ENCODE results near the gene PPM1D.

PPM1D gene

DNA sequence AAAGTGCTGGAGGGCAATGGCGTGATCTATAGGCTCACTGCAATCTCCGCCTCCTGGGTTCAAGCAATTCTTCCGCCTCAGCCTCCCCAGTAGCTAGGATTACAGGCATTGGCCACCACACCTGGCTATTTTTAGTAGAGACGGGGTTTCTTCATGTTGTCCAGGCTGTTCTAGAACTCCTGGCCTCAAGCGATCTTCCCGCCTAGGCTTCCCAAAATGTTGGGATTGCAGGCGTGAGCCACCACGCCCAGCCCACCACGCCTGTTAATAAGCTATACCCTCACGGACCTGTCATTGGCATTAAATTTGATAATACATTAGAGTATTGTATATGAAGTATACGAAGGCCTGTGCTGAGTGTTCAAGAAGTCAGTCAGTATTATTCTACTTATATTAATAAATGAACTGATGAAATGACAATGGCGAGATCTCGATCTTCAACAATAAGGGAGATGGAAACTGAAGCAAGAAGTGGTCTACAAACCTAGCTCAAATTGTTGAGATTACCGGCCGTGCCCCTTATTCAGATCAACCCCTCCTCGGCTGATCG lies 76.8 kb downstream of the PPM1D start:
- no peak for DNase-seq

DNA sequence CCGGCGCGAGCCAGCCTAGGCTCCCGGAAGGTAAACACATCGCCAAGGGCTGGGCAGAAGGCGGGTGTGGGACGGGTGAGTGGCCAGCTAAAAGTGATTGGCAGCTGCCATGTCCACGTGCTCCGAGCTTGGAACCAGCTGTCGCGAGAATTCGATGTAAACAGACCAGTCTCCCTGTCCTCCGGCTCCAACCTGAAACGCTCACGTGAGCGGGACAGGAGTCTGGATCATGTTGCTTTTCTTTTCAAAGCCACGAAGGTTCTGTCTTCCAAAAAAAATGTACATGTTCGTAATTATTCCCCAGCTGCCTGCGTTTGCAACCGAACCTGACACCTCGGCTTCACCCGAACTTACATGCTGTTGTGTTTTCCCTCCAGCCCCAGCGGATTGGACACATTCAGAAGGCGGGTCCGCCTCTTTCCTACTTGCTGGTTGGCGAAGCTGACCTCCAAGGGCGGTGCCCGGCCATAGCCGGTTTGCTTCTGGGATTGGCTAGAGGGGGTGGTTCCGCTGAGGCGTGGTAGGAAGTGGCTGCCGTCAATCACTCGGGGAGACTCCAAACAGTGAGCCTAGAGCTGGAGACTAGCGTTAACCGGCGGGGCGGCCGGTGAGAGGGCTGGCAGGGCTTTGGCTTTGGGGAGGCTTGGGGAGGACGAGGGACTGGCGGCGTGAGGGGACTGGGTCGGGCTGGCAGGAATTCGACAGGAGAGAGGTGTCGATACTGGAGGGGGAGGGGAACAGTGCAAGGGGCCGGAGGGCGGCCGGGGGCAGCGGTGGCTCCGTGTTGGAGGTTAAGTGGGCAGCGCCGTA lies 77.5 kb downstream of the PPM1D start, which contains the start of gene BCAS3:
Gene BCAS3, plus strand, starts transcription at position 544 of the 810 bp plus-strand sequence.
- DNase-seq = peak; percentile 100

DNA sequence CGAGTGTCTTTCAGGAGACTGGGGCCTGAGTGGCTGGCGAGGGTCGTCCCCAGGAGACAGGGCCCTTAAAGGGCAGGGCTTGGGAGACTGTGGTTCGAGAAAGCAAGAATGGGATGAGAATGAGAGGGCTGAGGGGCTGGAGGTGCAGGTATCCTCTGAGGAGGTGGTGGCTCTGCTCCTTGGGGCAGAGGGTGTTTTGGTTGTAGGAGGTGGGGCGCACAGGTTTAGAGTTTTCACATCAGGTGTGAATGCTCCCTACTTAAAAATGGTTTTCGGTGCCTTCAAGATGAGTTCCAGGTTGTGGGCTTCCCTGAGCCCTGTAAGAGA lies 78.1 kb downstream of the PPM1D start:
- peak; percentile 45 for DNase-seq

DNA sequence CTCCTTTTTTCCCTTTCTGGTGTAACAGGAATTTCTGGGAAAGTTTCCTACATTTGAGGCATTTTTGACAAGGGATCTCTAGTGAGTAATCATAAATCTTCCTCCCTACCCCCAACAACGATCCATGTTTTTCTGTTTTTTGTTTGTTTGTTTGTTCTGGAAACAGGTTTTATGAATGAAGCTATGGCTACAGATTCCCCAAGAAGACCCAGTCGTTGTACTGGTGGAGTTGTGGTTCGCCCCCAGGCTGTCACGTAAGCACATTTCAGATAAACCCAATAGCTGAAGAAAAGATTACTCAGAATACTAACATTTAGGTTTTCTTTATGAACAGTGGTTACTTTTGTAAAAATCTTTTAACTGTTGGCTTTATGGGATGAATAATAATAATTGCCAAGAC lies 79.3 kb downstream of the PPM1D start:
- no peak for DNase-seq

DNA sequence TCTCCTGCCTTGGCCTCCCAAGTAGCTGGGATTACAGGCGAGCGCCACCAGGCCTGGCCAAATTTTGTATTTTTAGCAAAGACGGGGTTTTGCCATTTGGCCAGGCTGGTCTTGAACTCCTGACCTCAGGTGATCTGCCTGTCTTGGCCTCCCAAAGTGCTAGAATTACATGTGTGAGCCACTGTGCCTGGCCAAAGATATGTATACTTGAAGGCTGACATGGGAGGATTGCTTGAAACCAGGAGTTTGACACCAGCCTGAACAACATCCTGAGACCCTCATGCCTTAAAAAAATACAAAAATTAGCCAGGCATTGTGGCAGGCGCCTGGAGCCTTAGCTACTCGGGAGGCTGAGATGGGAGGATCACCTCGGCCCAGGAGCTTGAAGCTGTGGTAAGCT lies 80.8 kb downstream of the PPM1D start:
- no peak for DNase-seq

DNA sequence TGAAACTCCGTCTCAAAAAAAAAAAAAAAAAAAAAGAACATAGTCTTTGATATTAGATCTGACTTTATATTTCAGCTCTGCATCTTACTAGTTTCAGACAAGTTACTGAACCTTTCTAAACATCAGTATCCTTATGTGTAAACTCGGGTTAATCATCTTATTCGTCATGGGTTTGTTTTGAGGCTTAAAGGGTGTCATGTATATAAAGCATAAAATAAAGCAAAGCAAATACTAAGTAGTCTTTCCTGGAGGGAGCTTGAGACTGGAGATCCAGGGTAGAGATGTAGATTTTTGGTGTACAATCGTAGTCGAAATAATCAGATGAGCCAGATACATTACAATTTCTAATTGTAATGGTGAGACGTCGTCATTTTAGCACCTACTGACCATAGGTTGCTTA lies 85.4 kb downstream of the PPM1D start:
- no peak for DNase-seq

DNA sequence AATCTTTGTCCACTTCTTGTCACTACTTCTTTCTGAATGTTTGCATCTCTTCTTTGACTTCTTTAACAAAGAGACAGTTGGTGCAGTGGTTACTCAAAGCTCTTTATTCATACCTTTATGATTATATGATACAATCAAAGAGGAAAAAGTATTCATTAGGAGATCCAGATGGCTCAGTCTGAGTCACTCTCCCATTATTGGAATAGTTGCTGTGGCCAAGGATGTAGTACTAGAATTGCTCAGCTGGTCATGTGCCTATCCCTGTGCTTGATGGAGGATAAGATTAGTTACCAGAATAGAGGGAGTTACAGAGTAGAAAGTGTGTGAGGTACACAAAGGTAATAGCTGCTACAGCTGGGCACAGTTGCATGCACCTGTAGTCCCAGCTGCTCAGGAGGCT lies 96.0 kb downstream of the PPM1D start:
- DNase-seq = no peak

DNA sequence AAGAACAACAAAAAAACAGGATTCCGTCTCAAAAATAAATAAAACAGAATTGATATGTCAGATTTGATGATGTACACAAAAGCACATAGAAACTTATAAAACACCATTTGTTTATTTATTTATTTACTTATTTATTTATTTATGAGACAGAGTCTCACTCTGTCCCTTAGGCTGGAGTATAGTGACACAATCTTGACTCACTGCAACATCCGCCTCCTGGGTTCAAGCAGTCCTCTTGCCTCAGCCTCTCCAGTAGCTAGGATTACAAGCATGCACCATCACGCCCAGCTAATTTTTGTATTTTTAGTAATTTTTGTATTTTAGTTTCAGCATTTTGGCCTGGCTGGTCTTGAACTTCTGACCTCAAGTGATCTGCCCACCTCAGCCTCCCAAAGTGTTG lies 99.1 kb downstream of the PPM1D start:
- DNase-seq = no peak

DNA sequence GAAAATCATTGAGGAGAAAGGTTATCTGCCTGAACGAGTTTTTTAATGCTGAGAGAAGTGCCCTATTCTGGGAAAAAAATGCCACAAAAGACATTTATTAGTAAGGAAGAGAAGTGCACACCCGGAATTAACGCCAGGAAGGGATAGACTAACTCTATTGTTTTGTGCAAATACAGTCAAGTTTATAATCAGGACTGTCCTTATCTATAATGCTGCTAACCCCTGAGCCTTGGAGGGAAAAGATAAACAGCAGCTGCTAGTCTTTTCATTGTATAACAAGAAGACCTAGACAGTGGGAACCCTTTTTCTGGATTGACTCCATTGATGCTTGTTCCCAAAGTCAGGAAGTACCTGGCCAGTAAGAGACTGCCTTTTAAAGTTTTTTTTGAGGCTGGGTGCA lies 104.2 kb downstream of the PPM1D start:
- no peak for DNase-seq

DNA sequence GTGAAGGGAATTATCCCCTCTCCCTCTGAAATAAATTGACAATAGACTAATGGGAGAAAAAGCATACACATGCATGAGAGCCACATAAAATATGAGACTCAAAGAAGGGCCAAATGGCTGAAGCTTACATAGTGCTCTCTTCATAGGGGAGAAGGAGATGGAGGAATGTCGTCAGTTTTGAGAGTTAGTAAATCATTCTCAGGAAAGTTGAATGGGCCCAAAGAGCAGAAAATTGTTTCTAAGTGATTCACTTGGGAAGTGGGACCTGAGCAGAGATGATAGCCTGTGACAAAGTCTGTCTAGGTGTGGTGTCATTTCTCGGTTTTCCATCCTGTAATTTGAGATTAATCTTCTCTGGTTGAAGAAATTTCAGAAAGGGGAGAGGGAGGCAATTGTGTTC lies 112.7 kb downstream of the PPM1D start:
- DNase-seq = no peak

DNA sequence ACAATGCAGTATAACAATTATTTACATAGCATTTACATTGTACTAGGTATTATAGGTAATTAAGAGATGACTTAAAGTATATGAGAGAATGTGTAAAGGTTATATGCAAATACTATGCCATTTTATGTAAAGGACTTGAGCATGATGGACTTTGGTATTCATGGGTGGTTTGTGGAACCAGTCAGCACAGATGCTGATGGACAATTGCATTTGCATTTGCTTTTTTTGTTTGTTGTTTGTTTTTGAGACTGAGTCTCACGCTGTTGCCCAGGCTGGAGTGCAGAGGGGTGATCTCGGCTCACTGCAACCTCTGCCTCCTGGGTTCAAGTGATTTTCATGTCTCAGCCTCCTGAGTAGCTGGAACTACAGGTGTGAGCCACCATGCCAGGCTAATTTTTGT lies 113.6 kb downstream of the PPM1D start:
- no peak for DNase-seq
